Endothelial cell (in vitro differentiated cells): ENCODE results near the gene C10orf143. TPM values are rescaled to one million over a fixed set of nuclear protein-coding genes. Genes with fewer than 3 reads are reported as not detected.

Experiments
- DNase-seq: peaks from one replicate; pipeline ENCODE4 v3.0.0; 2021; ENCODE audit warnings: low spot score
- H3K27ac Mint-ChIP-seq: one replicate; pipeline ENCODE4 v1.8.0; 2021; ENCODE audit warnings: mixed read lengths, inconsistent platforms; ENCODE audit not compliant: unreplicated experiment
- H3K27me3 Mint-ChIP-seq: one replicate; pipeline ENCODE4 v1.8.0; 2021; ENCODE audit warnings: mild to moderate bottlenecking, moderate library complexity, mixed read lengths, inconsistent platforms; ENCODE audit not compliant: unreplicated experiment
- H3K36me3 Mint-ChIP-seq: one replicate; pipeline ENCODE4 v1.8.0; 2021; ENCODE audit warnings: mild to moderate bottlenecking, low read depth, mixed read lengths, inconsistent platforms; ENCODE audit not compliant: unreplicated experiment
- H3K4me1 Mint-ChIP-seq: one replicate; pipeline ENCODE4 v1.8.0; 2021; ENCODE audit warnings: mild to moderate bottlenecking, mixed read lengths, inconsistent platforms; ENCODE audit not compliant: unreplicated experiment
- H3K4me3 Mint-ChIP-seq: one replicate; pipeline ENCODE4 v1.8.0; 2021; ENCODE audit warnings: mild to moderate bottlenecking, mixed read lengths, inconsistent platforms; ENCODE audit not compliant: unreplicated experiment
- H3K9me3 Mint-ChIP-seq: one replicate; pipeline ENCODE4 v1.8.0; 2021; ENCODE audit warnings: mixed read lengths, inconsistent platforms; ENCODE audit not compliant: unreplicated experiment
- total RNA-seq: library from RNA; stranded (reverse); fragmentation: NEBNext Ultra II Directional; extraction: Animal tissue kit (Norgen Biotek cat#: 25700); gene quantifications from one replicate; pipeline ENCODE4 v1.2.1, GENCODE V29; 2021; ENCODE audit not compliant: unreplicated experiment
- TF ChIP-seq, protein P1 (sequence below): fragments of 200-600 bp; sonication (generic); IDR thresholded peaks from one replicate; pipeline ENCODE4 v1.5.0; 2021; ENCODE audit warnings: antibody characterized with exemption; ENCODE audit not compliant: unreplicated experiment

The C10orf143 gene
- total RNA-seq, 1 donor from 2014 or later: 3.4 TPM

GRCh38 chr10:130062201-130062600 is 48.4 kb downstream of the C10orf143 start:
- TF ChIP-seq, protein P1, sequence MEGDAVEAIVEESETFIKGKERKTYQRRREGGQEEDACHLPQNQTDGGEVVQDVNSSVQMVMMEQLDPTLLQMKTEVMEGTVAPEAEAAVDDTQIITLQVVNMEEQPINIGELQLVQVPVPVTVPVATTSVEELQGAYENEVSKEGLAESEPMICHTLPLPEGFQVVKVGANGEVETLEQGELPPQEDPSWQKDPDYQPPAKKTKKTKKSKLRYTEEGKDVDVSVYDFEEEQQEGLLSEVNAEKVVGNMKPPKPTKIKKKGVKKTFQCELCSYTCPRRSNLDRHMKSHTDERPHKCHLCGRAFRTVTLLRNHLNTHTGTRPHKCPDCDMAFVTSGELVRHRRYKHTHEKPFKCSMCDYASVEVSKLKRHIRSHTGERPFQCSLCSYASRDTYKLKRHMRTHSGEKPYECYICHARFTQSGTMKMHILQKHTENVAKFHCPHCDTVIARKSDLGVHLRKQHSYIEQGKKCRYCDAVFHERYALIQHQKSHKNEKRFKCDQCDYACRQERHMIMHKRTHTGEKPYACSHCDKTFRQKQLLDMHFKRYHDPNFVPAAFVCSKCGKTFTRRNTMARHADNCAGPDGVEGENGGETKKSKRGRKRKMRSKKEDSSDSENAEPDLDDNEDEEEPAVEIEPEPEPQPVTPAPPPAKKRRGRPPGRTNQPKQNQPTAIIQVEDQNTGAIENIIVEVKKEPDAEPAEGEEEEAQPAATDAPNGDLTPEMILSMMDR: no peak
- no peak for DNase-seq
- Mint-ChIP-seq H3K9me3 (no peaks in the 10 kb centered on the region), H3K36me3 (no peaks in the 10 kb centered on the region), H3K4me3 (no peak overlapping the region), H3K27ac (no peak overlapping the region), H3K27me3 (peaks cover 3% of the 10 kb centered on the region), H3K4me1 (no peaks in the 10 kb centered on the region)

DNA sequence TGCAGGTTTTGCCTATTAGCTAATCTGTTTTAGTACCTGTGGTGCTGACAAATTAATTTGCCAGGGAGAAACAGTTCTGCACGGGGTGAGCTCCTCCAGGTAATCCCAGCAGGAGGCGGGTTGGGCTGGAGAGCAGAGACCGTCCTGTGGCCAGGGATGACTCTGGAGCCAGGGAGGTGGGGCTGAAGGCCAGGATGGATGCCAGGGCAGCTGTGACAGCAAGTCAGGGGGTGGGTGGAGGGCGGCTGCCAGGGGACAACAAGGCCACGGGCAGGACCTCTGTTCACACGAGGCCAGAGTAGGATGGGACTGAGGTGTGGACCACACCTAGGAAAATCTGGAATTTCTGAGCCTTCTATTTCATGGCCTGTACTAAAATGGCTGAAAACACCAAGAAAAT is 48.9 kb downstream of the C10orf143 start:
- H3K27ac Mint-ChIP-seq: no peak overlapping the region
- TF ChIP-seq, protein P1: no peak
- no peak for DNase-seq
- no peak overlapping the region for H3K4me3 Mint-ChIP-seq
- H3K36me3 Mint-ChIP-seq: no peaks in the 10 kb centered on the region
- no peaks in the 10 kb centered on the region for H3K9me3 Mint-ChIP-seq
- H3K4me1 Mint-ChIP-seq: no peaks in the 10 kb centered on the region
- H3K27me3 Mint-ChIP-seq: peaks cover 3% of the 10 kb centered on the region

GRCh38 chr10:130054021-130054420 is 56.6 kb downstream of the C10orf143 start:
- H3K4me3 Mint-ChIP-seq: no peak overlapping the region
- no peaks in the 10 kb centered on the region for H3K36me3 Mint-ChIP-seq
- no peak overlapping the region for H3K27ac Mint-ChIP-seq
- no peak for DNase-seq
- no peaks in the 10 kb centered on the region for H3K4me1 Mint-ChIP-seq
- TF ChIP-seq, protein P1: no peak
- no peaks in the 10 kb centered on the region for H3K27me3 Mint-ChIP-seq
- peaks cover 5% of the 10 kb centered on the region for H3K9me3 Mint-ChIP-seq

GRCh38 chr10:130053561-130053960 is 57.1 kb downstream of the C10orf143 start:
- Mint-ChIP-seq H3K27ac (no peak overlapping the region), H3K4me1 (no peaks in the 10 kb centered on the region), H3K9me3 (peaks cover 5% of the 10 kb centered on the region), H3K27me3 (no peaks in the 10 kb centered on the region), H3K36me3 (no peaks in the 10 kb centered on the region), H3K4me3 (no peak overlapping the region)
- DNase-seq: no peak
- TF ChIP-seq, protein P1: no peak

- peaks cover 5% of the 10 kb centered on the region for H3K27me3 Mint-ChIP-seq
- H3K27ac Mint-ChIP-seq: no peak overlapping the region
- H3K4me3 Mint-ChIP-seq: no peak overlapping the region
- no peak for DNase-seq
- peaks cover 5% of the 10 kb centered on the region for H3K9me3 Mint-ChIP-seq
- TF ChIP-seq, protein P1: no peak
- no peaks in the 10 kb centered on the region for H3K4me1 Mint-ChIP-seq
- no peaks in the 10 kb centered on the region for H3K36me3 Mint-ChIP-seq
Measured at GRCh38 chr10:130052193-130052592, 58.4 kb downstream of the C10orf143 start.
